ENCODE data around the gene CTRB1.
"Not testable (repeated sequence)": the region's sequence is repeated elsewhere in the genome, so short reads cannot be mapped to it uniquely, and the experiment has no call there.

CTRB1 gene

GRCh38 chr16:75226550-75227360, 8.0 kb downstream of the CTRB1 start:
- no peak for DNase-seq

- peak; percentile 42 for DNase-seq
These were observed 8.8 kb downstream of the CTRB1 start for GRCh38 chr16:75227361-75228142.

GRCh38 chr16:75228143-75228976, 9.6 kb downstream of the CTRB1 start:
- no peak for DNase-seq

GRCh38 chr16:75229172-75230031, 10.6 kb downstream of the CTRB1 start:
- DNase-seq: no peak

GRCh38 chr16:75230471-75231110, 11.8 kb downstream of the CTRB1 start:
- DNase-seq: no peak

- no peak for DNase-seq
These were observed 12.8 kb downstream of the CTRB1 start for GRCh38 chr16:75231570-75231969.

GRCh38 chr16:75233611-75233938, 14.8 kb downstream of the CTRB1 start:
- no peak for DNase-seq

- no peak for DNase-seq
These were observed 16.3 kb downstream of the CTRB1 start for GRCh38 chr16:75234856-75235696.

- no peak for DNase-seq
These were observed 17.0 kb downstream of the CTRB1 start for GRCh38 chr16:75235721-75236193.

- DNase-seq: peak; percentile 25
These were observed 17.4 kb downstream of the CTRB1 start for GRCh38 chr16:75236232-75236631.

- no peak for DNase-seq
These were observed 18.1 kb downstream of the CTRB1 start for GRCh38 chr16:75236736-75237397.

GRCh38 chr16:75237398-75238131, 18.8 kb downstream of the CTRB1 start:
- DNase-seq: no peak

- peak; percentile 13 for DNase-seq
These were observed 19.5 kb downstream of the CTRB1 start for GRCh38 chr16:75238132-75238852.

- DNase-seq: no peak
These were observed 20.2 kb downstream of the CTRB1 start for GRCh38 chr16:75238853-75239541.

- no peak for DNase-seq
These were observed 20.8 kb downstream of the CTRB1 start for GRCh38 chr16:75239542-75240122.

- not testable (repeated sequence) for DNase-seq
These were observed 21.8 kb downstream of the CTRB1 start for GRCh38 chr16:75240633-75241032.

GRCh38 chr16:75241412-75241811, 22.6 kb downstream of the CTRB1 start:
- no peak for DNase-seq

- no peak for DNase-seq
These were observed 23.2 kb downstream of the CTRB1 start for GRCh38 chr16:75241955-75242354.

Measured in DMS53 (cell line).